Upper lobe of left lung (tissue), 4 donors: Measurements from ENCODE around the gene ASB13.

Experiments
- POLR2A ChIP-seq, 4 donors: fragments of 450-650 bp; IDR thresholded peaks; one replicate each; pipeline ENCODE4 v1.5.1; 2016 to 2017; ENCODE audit warnings: antibody characterized with exemption in 4 of 4, mild to moderate bottlenecking in 2 of 4
- POLR2AphosphoS5 ChIP-seq, 2 donors: sonication (generic); formaldehyde crosslinking; IDR thresholded peaks; one replicate each; pipeline ENCODE4 v1.5.1; 2017; ENCODE audit warnings: antibody characterized with exemption in 2 of 2

- no peak for TF ChIP-seq POLR2A (IDR thresholded peaks at IDR 0.05)
- TF ChIP-seq POLR2AphosphoS5 (IDR thresholded peaks at IDR 0.05), result no peak
These were observed 21.0 kb downstream of the ASB13 start for GRCh38 chr10:5645375-5645774.
